GM12875 (cell line): ENCODE results near the gene MLXIP.

Experiments used
- H3K4me3 ChIP-seq: one replicate; pipeline ENCODE4 v1.5.1; 2011; ENCODE audit warnings: low read depth, low read length, control low read depth
- TF ChIP-seq, protein P1 (sequence below): IDR thresholded peaks from 2 replicates; pipeline ENCODE4 v1.5.1; 2011; ENCODE audit warnings: low read depth, mild to moderate bottlenecking, control low read depth, inconsistent platforms, low read length, moderate library complexity, borderline replicate concordance; ENCODE audit not compliant: insufficient read depth

The MLXIP gene

DNA sequence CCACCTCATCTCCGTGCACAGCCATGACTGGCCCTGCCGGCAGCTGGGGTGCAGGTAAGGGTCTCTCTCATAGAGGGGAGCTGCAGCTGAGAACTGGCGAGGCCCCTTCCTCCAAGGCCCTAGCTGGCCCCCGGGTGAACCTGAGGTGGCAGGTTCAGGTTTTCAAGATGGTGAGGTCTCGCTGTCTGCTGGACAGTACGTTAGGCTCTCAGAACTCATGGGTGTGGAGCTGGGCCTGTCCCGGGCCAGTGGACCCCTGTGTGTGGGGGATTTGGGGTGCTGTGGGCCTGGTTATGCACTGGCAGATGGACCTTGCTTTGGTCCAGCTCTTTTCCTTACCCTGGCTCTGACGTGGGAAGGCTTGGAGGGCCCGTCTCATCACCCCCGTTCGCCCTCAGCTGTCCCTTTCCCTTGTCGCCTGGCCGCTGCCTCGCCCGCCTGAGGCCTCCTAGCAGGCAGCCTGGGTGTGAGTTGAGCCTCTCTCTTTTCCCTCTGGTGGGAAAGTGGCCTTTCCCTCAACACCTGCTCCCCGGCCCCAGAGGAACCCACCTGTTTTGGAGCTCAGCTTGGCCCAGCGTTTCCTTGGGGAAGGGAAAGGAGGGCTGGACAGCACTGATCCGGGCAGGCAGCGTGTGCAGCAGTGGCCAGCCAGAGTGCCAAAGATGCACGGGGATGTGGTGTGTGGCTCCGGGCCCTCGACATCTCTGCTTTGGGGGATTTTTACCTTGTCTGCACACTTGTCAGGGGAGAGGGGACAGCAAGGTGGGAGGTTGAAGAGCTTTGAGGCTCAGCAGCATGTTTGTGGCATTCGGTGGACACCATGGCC, 67.2 kb downstream of the MLXIP start:
- TF ChIP-seq, protein P1, sequence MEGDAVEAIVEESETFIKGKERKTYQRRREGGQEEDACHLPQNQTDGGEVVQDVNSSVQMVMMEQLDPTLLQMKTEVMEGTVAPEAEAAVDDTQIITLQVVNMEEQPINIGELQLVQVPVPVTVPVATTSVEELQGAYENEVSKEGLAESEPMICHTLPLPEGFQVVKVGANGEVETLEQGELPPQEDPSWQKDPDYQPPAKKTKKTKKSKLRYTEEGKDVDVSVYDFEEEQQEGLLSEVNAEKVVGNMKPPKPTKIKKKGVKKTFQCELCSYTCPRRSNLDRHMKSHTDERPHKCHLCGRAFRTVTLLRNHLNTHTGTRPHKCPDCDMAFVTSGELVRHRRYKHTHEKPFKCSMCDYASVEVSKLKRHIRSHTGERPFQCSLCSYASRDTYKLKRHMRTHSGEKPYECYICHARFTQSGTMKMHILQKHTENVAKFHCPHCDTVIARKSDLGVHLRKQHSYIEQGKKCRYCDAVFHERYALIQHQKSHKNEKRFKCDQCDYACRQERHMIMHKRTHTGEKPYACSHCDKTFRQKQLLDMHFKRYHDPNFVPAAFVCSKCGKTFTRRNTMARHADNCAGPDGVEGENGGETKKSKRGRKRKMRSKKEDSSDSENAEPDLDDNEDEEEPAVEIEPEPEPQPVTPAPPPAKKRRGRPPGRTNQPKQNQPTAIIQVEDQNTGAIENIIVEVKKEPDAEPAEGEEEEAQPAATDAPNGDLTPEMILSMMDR: no peak
- H3K4me3 ChIP-seq: no peak overlapping the region

DNA sequence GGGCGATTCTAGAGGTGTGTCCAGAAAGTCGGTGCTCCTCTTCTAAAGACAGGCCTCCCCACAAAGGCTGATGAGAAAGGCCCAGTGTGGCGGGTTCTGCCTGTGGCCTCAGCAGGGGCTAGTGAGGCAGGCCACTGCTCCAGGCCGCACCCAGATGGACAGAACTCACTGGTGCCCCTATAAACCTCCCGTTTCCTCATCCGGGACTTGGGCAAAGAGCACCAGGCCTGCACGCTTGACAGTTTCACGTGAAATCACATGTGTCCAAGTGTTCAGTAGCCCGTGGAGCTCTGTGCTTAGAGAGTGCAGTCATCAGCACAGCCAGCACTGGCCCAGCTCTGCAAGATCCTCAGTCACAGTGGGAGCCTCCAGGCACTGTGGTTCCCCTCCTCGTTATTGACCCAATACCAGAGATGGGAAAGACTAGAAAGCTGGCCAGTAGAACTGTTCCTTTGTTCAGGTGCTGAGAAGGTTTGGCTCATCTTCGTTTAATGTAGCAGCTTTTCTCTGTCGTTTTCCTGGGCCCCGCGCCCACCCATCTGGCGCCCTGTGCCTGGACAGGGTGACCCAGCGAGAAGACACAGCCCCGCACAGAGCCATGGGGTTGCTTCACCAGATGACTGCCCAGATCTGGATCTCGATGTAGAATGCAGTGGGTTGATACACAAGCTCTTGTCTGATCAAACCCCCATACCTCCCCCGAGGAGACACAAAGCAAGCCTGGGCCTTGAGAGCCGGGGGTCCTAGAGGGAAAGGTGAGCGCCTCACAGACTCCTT, 69.1 kb downstream of the MLXIP start:
- TF ChIP-seq, protein P1: no peak
- no peak overlapping the region for H3K4me3 ChIP-seq

DNA sequence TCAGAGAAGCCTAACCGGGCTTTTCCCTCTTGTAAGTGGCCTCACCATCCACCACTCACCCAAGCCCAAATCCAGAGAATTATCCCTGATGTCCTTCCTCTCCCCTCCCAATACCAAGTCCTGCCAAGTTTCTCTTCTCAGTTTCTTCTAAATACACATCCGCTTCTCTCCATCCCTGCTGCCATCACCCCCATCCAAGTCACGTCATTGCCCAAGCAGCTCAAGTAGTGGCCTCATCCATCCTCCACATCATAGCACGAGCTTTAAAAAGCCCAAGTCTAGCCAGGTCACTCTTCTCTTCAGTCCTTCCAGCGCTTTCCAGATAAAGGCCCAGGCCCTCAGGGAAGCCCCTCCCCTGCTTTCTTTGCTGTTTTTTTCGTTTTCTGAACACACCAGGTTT, 70.1 kb downstream of the MLXIP start:
- TF ChIP-seq, protein P1: no peak

DNA sequence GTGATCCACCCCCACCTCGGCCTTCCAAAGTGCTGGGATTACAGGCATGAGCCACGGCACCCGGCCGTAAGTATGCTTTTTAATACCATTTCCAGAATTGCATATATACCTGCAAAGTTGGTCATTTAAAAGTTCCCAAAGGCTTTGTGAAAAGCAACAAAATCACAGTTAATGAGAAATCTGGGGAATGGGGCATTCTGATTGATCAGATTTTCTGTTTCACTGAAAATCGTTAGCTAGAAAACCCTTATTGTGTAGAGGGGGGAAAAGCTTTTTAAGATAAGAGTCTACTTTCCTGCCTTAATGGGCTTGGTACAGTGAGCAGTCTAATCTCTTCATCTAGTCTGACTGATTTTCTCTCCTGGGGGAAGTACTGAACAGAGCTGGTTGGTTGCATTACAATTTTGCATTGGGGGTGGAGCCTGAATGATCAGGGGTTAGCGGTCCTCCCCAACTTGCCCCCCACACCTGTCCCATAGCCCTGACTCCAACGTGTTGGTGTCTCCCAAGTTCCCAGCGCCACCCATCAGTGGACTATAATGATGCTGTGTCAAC, 71.6 kb downstream of the MLXIP start:
- TF ChIP-seq, protein P1: no peak
- no peak overlapping the region for H3K4me3 ChIP-seq

More for the DNA sequence above, 70.1 kb downstream of the MLXIP start:
- no peak overlapping the region for H3K4me3 ChIP-seq

DNA sequence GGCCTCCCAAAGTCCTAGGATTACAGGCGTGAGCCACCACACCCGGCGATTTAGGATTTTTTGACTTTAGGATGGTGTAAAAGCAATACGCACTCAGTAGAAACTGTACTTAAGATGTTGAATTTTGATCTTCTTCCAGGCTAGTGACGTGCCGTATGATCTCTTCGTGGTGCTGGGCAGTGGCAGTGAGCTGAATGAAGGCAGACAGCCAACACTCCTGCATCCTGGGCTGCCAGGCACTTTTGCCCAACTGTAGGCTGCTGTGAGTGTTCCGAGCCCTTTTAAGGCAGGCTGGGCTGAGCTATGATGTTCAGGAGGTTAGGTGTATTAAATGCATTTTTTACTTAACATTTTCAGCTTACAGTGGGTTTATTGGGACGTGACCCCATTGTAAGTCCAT, 74.2 kb downstream of the MLXIP start:
- H3K4me3 ChIP-seq: no peak overlapping the region

DNA sequence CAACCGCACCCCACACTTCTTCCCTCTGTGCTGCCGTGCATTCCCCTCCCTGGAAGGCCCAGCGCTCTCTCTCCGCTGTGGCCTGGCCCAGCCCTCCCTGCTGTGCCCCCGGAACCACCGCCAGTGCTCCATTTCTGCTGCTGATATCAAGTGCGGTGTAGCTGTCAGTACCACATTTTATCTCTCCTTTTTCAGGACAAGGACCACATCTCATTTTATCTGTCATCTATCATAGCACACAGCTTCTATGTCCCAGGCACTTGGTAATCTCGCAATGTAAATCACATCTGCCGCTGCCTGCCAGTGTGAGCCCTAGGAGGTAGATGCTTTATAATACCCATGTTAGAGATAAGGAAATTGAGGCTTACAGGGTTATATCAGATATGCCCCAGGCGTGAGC, 77.1 kb downstream of the MLXIP start:
- no peak overlapping the region for H3K4me3 ChIP-seq
- TF ChIP-seq, protein P1: no peak

More for the DNA sequence above, 74.2 kb downstream of the MLXIP start:
- TF ChIP-seq, protein P1: no peak
